Left lung (tissue), 10 donors: ENCODE results near the gene COL16A1. TPM values are rescaled to one million over a fixed set of nuclear protein-coding genes. Genes with fewer than 3 reads are reported as not detected.

Source experiments
- ATAC-seq: fragments of 200-7000 bp; cut with Tn5 transposase; one replicate; pipeline ENCODE4 v1.9.1; 2020; ENCODE audit warnings: moderate library complexity
- DNase-seq, 4 donors: peaks; one replicate each; pipeline ENCODE4 v3.0.0-alpha.2; 2013 to 2020
- H3K27ac ChIP-seq, 2 donors: fragments of 200-600 bp; sonication (generic) in 1 of 2; one replicate each; pipeline versions ENCODE4 v1.5.0 to v1.8.0; 2020 to 2021
- H3K27me3 ChIP-seq, 2 donors: fragments of 200-600 bp; sonication (generic) in 1 of 2; one replicate each; pipeline versions ENCODE4 v1.5.0 to v1.8.0; 2020 to 2021
- H3K36me3 ChIP-seq, 2 donors: fragments of 200-600 bp; sonication (generic) in 1 of 2; one replicate each; pipeline versions ENCODE4 v1.5.0 to v1.8.0; 2020 to 2021
- H3K4me1 ChIP-seq, 2 donors: fragments of 200-600 bp; one replicate each; pipeline ENCODE4 v1.8.0; 2021
- H3K4me3 ChIP-seq, 2 donors: fragments of 200-600 bp; sonication (generic) in 1 of 2; one replicate each; pipeline versions ENCODE4 v1.5.0 to v1.8.0; 2020 to 2021; ENCODE audit warnings: mild to moderate bottlenecking in 1 of 2
- H3K9me3 ChIP-seq, 2 donors: fragments of 200-600 bp; sonication (generic) in 1 of 2; one replicate each; pipeline versions ENCODE4 v1.5.0 to v1.8.0; 2020 to 2021
- CTCF ChIP-seq, 2 donors: fragments of 200-600 bp; sonication (generic) in 1 of 2; IDR thresholded peaks; one replicate each; pipeline versions ENCODE4 v1.5.0 to v1.8.0; 2021; ENCODE audit warnings: antibody characterized with exemption in 2 of 2
- intact Hi-C, 2 donors: fragments of 100-400 bp; cut with DNase I; formaldehyde crosslinking; loops; one replicate each; pipeline versions ENCODE4 v1.11.2 to v1.14.2; 2022
- polyA plus RNA-seq, 6 donors: library from polyadenylated mRNA; unstranded; fragments of 120-200 nt; gene quantifications; one replicate each; pipeline ENCODE4 v1.2.1, GENCODE V29; 2013; ENCODE audit not compliant: insufficient read length in 6 of 6
- total RNA-seq, 2 donors: library from RNA; stranded (reverse); fragmentation: NEBNext Ultra II Directional; extraction: Animal tissue kit (Norgen Biotek cat#: 25700); gene quantifications; one replicate each; pipeline ENCODE4 v1.2.1, GENCODE V29; 2021
- donor health status: DM: no; HTN: yes; CAD: no.
- donor health status: DM: no; HTN: no; CAD: no.

The COL16A1 gene
- total and polyA plus RNA-seq, 8 donors = 64.8 to 177 (median 118) TPM

GRCh38 chr1:31733389-31734219, 29.8 kb upstream of the COL16A1 start:
- peaks cover 0 to 7% of the 10 kb centered on the region in 2 donors for H3K27me3 ChIP-seq
- no peak overlapping the region for H3K27ac ChIP-seq
- no peaks in the 10 kb centered on the region for H3K36me3 ChIP-seq
- TF ChIP-seq CTCF (IDR thresholded peaks at IDR 0.05) = no peak
- ATAC-seq = no peak
- H3K4me1 ChIP-seq = no peaks in the 10 kb centered on the region
- peak in 1 of 4 donors; percentile 48 for DNase-seq
- intact Hi-C loops = no loop called here
- no peaks in the 10 kb centered on the region for H3K9me3 ChIP-seq
- H3K4me3 ChIP-seq = no peak overlapping the region

GRCh38 chr1:31732751-31733289, 29.0 kb upstream of the COL16A1 start:
- intact Hi-C loops = no loop called here
- Histone ChIP-seq H3K4me3 (no peak overlapping the region), H3K4me1 (no peaks in the 10 kb centered on the region), H3K9me3 (no peaks in the 10 kb centered on the region), H3K27ac (no peak overlapping the region), H3K36me3 (no peaks in the 10 kb centered on the region), H3K27me3 (peaks cover 0 to 7% of the 10 kb centered on the region in 2 donors)
- no peak for ATAC-seq
- peak in 1 of 4 donors; percentile 59 for DNase-seq
- TF ChIP-seq CTCF (IDR thresholded peaks at IDR 0.05) = no peak

- Histone ChIP-seq H3K4me3 (no peak overlapping the region), H3K27me3 (peaks cover 0 to 7% of the 10 kb centered on the region in 2 donors), H3K4me1 (no peaks in the 10 kb centered on the region), H3K36me3 (no peaks in the 10 kb centered on the region), H3K27ac (no peak overlapping the region), H3K9me3 (no peaks in the 10 kb centered on the region)
- ATAC-seq (no peak), DNase-seq (no peak)
- TF ChIP-seq CTCF (IDR thresholded peaks at IDR 0.05) = no peak
- intact Hi-C loops = no loop called here
Observed at GRCh38 chr1:31732343-31732742, 28.5 kb upstream of the COL16A1 start.

GRCh38 chr1:31731049-31731565, 27.3 kb upstream of the COL16A1 start:
- H3K4me3 ChIP-seq = no peak overlapping the region
- H3K9me3 ChIP-seq = no peaks in the 10 kb centered on the region
- H3K4me1 ChIP-seq = no peaks in the 10 kb centered on the region
- H3K27me3 ChIP-seq = peaks cover 0 to 7% of the 10 kb centered on the region in 2 donors
- no peak overlapping the region for H3K27ac ChIP-seq
- intact Hi-C loops = no loop called here
- DNase-seq (peak in 1 of 4 donors; percentile 68), ATAC-seq (no peak)
- no peaks in the 10 kb centered on the region for H3K36me3 ChIP-seq
- TF ChIP-seq CTCF (IDR thresholded peaks at IDR 0.05) = no peak

- ATAC-seq (no peak), DNase-seq (no peak)
- H3K9me3 ChIP-seq = no peaks in the 10 kb centered on the region
- peaks cover 0 to 7% of the 10 kb centered on the region in 2 donors for H3K27me3 ChIP-seq
- no peak for TF ChIP-seq CTCF (IDR thresholded peaks at IDR 0.05)
- H3K4me1 ChIP-seq = no peaks in the 10 kb centered on the region
- no peak overlapping the region for H3K4me3 ChIP-seq
- no peak overlapping the region for H3K27ac ChIP-seq
- no peaks in the 10 kb centered on the region for H3K36me3 ChIP-seq
- intact Hi-C loops = no loop called here
Observed at GRCh38 chr1:31730336-31731048, 26.7 kb upstream of the COL16A1 start.
